KMS-11 (cell line): ENCODE data around the gene LRGUK.

Experiments used
- H2AFZ ChIP-seq: fragments of 200-600 bp; sonication (generic); 2 replicates; pipeline ENCODE4 v1.6.1; 2016; ENCODE audit warnings: antibody characterized with exemption, mixed run types, low read depth
- H3K27ac ChIP-seq: fragments of 200-600 bp; sonication (generic); 2 replicates; pipeline ENCODE4 v1.6.1; 2016; ENCODE audit warnings: mild to moderate bottlenecking, mixed run types
- H3K27me3 ChIP-seq: fragments of 200-600 bp; sonication (generic); 2 replicates; pipeline ENCODE4 v1.6.1; 2017; ENCODE audit warnings: mild to moderate bottlenecking, low read depth, mixed run types, moderate library complexity; ENCODE audit not compliant: insufficient read depth
- H3K36me3 ChIP-seq: fragments of 200-600 bp; sonication (generic); 2 replicates; pipeline ENCODE4 v1.6.1; 2017; ENCODE audit warnings: mild to moderate bottlenecking, mixed run types; ENCODE audit not compliant: insufficient read depth
- H3K4me1 ChIP-seq: fragments of 200-600 bp; sonication (generic); 2 replicates; pipeline ENCODE4 v1.6.1; 2016; ENCODE audit warnings: mild to moderate bottlenecking, low read depth, mixed run types; ENCODE audit not compliant: poor library complexity, severe bottlenecking
- H3K4me2 ChIP-seq: fragments of 200-600 bp; sonication (generic); 2 replicates; pipeline ENCODE4 v1.7.0; 2016; ENCODE audit warnings: mild to moderate bottlenecking, mixed run types
- H3K4me3 ChIP-seq: fragments of 200-600 bp; sonication (generic); IDR thresholded peaks from 2 replicates; pipeline ENCODE4 v1.6.1; 2017; ENCODE audit warnings: low read depth, low read length, mixed read lengths; ENCODE audit not compliant: insufficient read depth
- H3K79me2 ChIP-seq: fragments of 200-600 bp; sonication (generic); 2 replicates; pipeline ENCODE4 v1.6.1; 2016; ENCODE audit warnings: low read depth, mixed run types; ENCODE audit not compliant: insufficient read depth
- H3K9ac ChIP-seq: fragments of 200-600 bp; sonication (generic); 2 replicates; pipeline ENCODE4 v1.6.1; 2016; ENCODE audit warnings: mild to moderate bottlenecking, mixed run types
- H4K20me1 ChIP-seq: fragments of 200-600 bp; sonication (generic); 2 replicates; pipeline ENCODE4 v1.6.1; 2016; ENCODE audit warnings: mild to moderate bottlenecking, mixed run types; ENCODE audit not compliant: insufficient read depth
- CTCF ChIP-seq: fragments of 200-600 bp; sonication (generic); conservative IDR thresholded peaks from 2 replicates; pipeline ENCODE4 v1.6.1; 2017; ENCODE audit warnings: low read depth, mild to moderate bottlenecking, antibody characterized with exemption, low read length, moderate library complexity, mixed read lengths

Gene LRGUK

GRCh38 chr7:134088199-134088598 is 38.9 kb upstream of the LRGUK start:
- H3K4me1 ChIP-seq, result no peaks in the 10 kb centered on the region
- H4K20me1 ChIP-seq, result no peaks in the 10 kb centered on the region
- no peak overlapping the region for H3K9ac ChIP-seq
- H2AFZ ChIP-seq, result no peak overlapping the region
- no peak overlapping the region for H3K27ac ChIP-seq
- no peaks in the 10 kb centered on the region for H3K27me3 ChIP-seq
- H3K36me3 ChIP-seq, result no peaks in the 10 kb centered on the region
- H3K4me3 ChIP-seq, result no peak overlapping the region
- H3K4me2 ChIP-seq, result no peak overlapping the region
- no peaks in the 10 kb centered on the region for H3K79me2 ChIP-seq
- no peak for TF ChIP-seq CTCF

GRCh38 chr7:134089446-134089845 is 37.7 kb upstream of the LRGUK start:
- H3K79me2 ChIP-seq, result no peaks in the 10 kb centered on the region
- no peak overlapping the region for H3K4me2 ChIP-seq
- H3K4me3 ChIP-seq, result no peak overlapping the region
- no peaks in the 10 kb centered on the region for H3K36me3 ChIP-seq
- H2AFZ ChIP-seq, result no peak overlapping the region
- H3K9ac ChIP-seq, result no peak overlapping the region
- H4K20me1 ChIP-seq, result no peaks in the 10 kb centered on the region
- H3K4me1 ChIP-seq, result no peaks in the 10 kb centered on the region
- no peak overlapping the region for H3K27ac ChIP-seq
- TF ChIP-seq CTCF, result no peak
- no peaks in the 10 kb centered on the region for H3K27me3 ChIP-seq

- no peak overlapping the region for H3K4me3 ChIP-seq
- H3K27me3 ChIP-seq, result no peaks in the 10 kb centered on the region
- no peaks in the 10 kb centered on the region for H4K20me1 ChIP-seq
- no peak overlapping the region for H3K4me2 ChIP-seq
- no peak overlapping the region for H2AFZ ChIP-seq
- H3K27ac ChIP-seq, result no peak overlapping the region
- H3K9ac ChIP-seq, result no peak overlapping the region
- no peaks in the 10 kb centered on the region for H3K36me3 ChIP-seq
- no peak for TF ChIP-seq CTCF
- H3K4me1 ChIP-seq, result no peaks in the 10 kb centered on the region
- H3K79me2 ChIP-seq, result no peaks in the 10 kb centered on the region
These were observed 29.1 kb upstream of the LRGUK start for GRCh38 chr7:134098072-134098471.

GRCh38 chr7:134101716-134102115 is 25.4 kb upstream of the LRGUK start:
- no peaks in the 10 kb centered on the region for H4K20me1 ChIP-seq
- H3K79me2 ChIP-seq, result no peaks in the 10 kb centered on the region
- TF ChIP-seq CTCF, result no peak
- H3K4me3 ChIP-seq, result no peak overlapping the region
- no peaks in the 10 kb centered on the region for H3K27me3 ChIP-seq
- no peak overlapping the region for H3K27ac ChIP-seq
- peaks cover 7% of the 10 kb centered on the region for H3K4me1 ChIP-seq
- H2AFZ ChIP-seq, result no peak overlapping the region
- no peak overlapping the region for H3K9ac ChIP-seq
- H3K36me3 ChIP-seq, result no peaks in the 10 kb centered on the region
- H3K4me2 ChIP-seq, result no peak overlapping the region

- H4K20me1 ChIP-seq, result no peaks in the 10 kb centered on the region
- no peaks in the 10 kb centered on the region for H3K27me3 ChIP-seq
- no peak overlapping the region for H3K4me3 ChIP-seq
- H3K4me2 ChIP-seq, result no peak overlapping the region
- no peaks in the 10 kb centered on the region for H3K79me2 ChIP-seq
- H3K36me3 ChIP-seq, result no peaks in the 10 kb centered on the region
- no peak overlapping the region for H3K9ac ChIP-seq
- H3K27ac ChIP-seq, result no peak overlapping the region
- no peak overlapping the region for H2AFZ ChIP-seq
- peaks cover 7% of the 10 kb centered on the region for H3K4me1 ChIP-seq
- TF ChIP-seq CTCF, result no peak
These were observed 23.0 kb upstream of the LRGUK start for GRCh38 chr7:134104166-134104565.
